Femur (tissue), 1 donor: ENCODE measurements around the gene FAM20C.
"Not testable (repeated sequence)": the region's sequence is repeated elsewhere in the genome, so short reads cannot be mapped to it uniquely, and the experiment has no call there.

Source experiments
- DNase-seq: peaks from one replicate; pipeline ENCODE4 v3.0.0-alpha.2; 2017

Gene FAM20C

DNA sequence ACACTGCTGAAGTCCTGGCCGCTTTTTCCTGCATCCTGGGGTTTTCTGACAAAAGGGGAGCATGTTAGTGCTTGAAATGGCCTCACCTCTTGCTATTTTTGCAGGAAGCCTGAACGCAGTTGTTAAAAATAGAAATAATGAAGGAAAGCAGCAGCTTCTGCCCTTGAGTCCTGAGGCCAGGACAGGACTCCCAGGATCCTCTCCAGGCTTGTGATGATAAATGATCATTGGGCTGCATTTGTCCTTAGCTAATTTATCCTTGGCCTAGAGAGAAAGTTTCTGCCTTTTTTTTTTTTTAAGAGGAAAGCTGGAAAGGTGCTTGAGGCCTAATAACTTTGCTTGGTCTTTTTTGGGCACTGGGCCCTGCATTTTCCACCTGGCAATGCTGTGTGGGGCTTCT is 17.7 kb upstream of the FAM20C start:
- no peak for DNase-seq

DNA sequence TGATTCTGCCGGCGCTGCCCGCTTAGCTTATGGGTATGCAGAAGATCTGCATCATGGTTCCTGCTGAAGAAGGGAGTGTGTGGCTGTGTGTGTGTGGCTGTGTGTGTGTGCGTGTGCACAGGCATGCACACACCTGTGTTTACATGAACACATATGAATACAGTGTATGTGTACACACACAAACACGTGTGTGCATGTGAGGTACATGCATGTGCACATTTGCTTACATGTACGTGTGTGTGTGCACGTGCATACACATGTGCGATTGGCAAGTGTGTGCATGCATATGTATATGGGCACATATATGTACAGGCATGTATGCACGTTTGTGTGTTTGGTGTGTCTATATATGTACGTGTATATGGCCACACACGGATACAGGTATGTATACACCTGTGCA is 16.4 kb upstream of the FAM20C start:
- DNase-seq, result no peak

DNA sequence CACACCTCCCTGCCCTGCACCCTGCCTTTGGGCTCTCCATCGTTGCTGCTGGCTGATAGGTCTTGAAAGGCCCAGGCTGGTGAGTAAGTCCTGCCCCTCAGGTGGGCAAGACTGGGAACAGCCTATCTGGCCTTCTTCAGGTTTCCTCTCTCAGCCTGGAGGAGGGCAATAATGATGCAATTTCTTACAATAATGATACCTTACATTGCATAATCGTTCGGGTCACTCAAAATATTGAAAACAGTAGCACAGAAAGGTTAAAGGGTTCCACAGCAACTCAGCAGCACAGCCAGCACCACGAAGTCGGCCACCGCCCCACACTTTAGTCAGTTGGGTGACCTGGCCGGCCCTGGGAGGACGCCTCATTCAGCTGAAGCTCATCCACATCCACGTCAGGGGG is 16.0 kb upstream of the FAM20C start:
- no peak for DNase-seq

DNA sequence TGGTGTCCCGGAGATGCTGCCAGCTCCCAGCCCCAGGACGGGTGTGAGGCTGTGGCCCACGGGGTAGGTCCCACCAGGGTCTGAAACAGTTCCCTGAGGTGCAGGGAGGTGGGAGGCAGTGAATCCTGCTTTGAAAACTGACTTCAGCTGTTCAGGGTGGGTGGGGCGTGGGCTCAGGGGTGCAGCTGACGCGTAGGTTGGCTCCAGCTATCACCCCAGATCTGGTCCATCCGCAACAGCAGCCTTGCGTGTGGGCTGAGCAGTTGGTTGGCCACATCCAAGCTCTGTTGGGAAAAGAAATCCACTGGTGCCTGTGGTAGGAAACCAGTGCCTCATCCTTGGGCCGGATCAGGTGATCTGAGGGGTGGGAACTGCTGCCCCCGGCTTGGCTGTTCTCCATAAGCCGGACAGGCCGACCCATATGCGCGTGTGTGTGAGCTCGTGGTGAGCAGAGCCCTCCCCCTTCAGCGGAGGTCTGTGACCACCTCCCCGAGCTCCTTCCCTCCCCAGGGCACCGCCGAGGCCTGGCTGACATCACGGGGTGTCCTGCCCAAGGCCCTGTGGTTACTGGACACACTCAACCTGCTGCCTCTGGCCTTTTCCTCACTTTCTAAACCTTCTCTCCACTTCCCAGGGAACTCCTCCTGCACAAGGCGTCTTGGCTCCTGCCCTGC is 15.4 kb upstream of the FAM20C start:
- DNase-seq, result no peak

DNA sequence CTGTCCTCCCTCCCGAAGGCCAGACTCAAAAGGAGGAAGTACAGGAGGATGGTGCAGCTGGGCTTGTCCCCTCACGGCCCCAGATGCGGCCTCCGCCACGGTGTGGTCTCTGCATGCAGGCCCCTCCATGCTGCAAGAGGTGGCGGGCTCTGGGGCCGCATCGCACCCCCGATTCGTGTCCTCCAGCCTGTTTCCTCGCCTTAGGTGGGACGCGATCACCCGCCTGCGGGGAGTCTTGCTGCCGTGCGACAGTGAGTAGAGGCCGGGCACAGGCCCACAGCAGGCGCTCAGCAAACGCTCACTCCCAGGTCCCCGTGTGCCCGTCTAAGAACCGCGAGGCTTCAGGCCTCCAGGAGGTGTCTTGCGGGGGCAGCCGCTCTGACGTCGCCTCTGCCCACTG is 13.9 kb upstream of the FAM20C start:
- DNase-seq, result no peak

DNA sequence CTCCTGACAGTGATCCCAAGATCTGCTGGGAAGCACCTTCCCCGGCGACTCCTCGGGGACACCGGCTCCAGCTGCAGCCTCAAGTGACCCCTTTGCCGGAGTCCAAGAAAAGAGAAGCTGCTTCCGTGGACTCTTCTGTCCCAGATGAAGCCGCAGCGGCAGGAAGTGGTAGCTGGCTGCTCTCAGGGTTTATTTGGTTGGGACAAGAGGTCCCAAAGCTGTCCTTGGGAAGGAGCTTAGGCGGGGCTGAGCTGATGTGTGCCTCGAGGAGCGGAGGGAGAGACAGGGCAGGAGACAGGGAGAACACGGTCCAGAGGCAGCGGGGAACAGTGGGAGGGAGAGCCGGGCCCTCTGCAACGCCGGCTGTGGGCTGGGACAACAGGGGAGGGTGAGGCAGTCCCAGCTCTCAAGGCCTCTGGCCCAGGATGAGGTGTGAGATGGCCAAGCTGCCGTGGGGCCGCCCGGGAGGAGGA is 13.1 kb upstream of the FAM20C start:
- peak; percentile 76 for DNase-seq

DNA sequence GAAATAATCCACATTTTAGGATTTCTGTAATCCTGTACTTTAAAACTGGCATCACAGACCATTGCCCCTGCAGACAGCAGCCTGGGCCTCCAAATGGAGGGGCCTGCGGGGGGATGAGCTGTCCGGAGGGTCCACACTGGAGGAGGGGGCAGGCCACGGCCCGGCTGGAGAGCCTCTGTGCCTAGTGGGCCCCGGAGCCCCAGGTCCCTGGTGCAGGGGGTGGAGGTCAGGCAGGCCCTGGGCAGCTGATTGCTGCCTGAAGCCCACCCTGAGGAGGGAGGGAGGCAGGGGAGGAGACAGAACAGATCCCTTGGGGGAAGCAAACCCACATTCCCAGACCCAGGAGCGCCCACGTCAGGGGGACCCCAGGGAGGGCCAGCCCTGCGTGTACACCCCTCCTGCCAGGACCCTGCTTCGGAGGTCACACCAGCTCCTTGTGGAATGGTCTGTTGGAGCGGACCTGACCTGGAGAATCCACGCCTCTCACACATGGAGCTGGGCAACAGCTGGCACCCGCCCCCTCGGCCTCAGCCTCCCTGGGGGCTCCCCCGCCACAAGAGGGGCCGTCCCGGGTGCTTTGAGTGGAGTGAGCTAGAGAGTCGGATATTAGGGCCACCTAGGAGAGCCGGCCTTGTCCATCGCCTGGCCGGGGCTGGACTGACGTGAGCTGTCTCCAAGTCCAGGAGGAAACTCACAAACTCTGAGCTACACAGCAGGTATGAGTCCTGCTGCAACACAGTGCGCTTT is 12.2 kb upstream of the FAM20C start:
- no peak for DNase-seq

DNA sequence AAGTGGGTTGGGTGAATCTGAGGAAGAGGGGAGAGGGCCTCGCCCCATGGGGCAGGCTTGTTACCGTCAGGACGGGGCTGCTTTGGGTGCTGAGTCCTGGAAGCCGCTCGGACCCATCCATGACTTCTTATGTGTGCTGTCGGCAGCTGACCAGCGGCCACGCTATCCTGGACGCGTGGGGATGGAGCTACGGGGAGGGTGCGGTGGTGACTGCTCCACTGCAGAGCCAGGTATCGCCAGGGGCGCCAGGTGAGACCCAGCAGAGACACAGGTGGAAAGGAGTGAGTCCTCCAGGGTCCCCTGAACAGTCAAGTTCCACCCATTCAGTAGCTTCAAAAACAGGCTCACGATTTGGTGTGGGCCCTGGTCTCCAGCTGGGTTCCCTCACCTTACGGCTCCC is 10.6 kb upstream of the FAM20C start:
- no peak for DNase-seq

DNA sequence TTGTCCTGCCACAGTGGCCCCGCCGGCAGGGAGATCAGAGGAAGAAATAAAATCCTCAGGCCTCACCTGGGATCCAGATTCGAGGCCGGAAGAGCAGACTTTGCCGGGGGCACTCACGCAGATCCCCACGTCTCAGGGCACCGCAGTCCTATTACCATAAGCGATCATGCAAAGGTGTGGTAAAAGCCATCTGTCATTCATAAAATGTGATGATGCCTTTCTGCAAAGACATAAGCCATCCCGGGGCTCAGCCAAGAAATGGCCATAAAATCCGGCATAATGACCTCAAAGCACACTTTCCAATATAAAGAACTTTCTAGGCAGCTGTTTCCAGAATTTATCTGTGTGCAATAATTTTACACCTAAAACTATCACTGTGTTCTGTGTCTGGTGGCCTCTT is 9.9 kb upstream of the FAM20C start:
- not testable (repeated sequence) for DNase-seq

DNA sequence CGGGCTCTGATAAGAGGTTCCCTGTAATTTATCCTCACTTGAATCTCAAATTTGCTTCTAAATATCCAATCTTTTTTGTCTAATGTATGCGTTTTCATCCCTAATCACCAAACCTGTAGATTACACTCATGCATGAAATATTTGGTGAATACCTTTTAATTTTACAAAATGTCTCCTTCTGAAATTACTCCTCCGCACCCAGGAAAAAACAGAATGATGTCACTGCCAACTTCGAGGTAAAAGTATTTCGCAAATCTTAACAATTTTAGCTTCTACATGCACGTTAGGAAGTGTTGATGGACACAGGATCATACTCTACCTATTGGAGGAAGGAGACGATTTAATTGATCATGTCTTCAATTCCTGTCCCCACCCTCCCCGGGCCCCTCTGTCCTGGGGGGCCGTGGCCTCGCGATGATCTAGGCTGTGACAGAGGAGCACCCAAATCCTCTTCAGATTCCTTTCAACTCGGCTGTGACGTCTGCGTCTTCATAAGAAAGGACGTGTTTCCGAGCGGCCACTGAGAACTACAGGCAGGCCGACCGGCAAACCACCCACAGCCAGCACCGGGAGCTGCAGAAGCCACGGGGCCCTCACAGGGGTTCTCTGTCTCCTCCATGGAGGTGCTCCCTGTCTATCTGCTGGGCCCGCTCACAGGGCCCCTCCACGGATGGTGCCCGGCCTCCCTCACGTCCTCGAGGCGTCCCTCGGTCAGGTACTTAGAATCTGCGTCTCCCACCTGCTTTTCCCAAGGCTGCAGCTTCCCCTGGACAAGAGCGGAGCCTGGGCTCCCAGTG is 8.7 kb upstream of the FAM20C start:
- no peak for DNase-seq

DNA sequence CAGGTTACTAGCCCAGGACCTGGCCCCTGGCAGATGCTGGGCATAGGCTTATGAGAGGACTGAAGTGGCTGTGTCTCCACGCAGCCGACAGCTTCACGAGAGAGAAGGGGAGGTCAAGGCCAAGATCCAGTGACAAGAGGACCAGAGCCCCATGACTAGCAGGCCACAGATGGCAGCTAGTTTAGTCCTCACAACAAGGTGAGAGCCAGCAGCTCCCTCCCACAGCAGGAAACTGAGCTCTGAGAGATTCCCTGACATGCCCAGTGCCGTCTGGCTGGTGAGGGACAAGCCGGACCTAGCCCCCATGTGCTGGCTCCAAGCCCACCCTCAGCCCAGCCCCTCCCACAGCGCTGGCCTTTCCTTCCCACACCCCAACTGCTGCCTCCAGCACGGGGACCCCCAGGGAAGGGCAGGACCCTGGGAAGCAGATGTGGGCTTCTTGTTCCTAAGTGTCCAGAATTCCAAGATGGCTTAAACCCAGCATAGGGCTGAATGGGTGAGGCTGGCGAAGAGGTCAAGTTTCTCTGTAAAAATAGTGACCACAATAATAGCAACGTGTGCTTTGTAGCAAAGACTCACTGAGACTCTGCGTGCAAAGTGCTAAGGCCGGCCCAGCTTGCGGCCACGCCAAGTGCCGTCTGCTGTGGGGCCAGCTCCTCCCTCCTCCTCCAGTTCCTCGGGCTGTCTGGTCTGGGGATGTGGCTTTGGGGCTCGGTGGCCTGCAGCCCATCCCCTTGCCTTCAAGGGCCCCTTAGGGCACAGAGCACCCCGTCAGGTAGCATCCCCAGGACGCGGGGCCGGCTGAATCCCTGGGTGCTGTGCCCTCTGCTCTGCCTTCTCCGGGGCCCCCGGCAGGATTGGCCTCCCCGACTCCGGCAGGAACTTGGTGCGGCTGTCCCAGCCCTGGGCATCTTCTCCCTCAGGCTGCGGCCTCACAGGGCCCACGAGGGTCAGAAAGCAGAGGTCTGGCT is 7.8 kb upstream of the FAM20C start:
- DNase-seq, result peak; percentile 57

DNA sequence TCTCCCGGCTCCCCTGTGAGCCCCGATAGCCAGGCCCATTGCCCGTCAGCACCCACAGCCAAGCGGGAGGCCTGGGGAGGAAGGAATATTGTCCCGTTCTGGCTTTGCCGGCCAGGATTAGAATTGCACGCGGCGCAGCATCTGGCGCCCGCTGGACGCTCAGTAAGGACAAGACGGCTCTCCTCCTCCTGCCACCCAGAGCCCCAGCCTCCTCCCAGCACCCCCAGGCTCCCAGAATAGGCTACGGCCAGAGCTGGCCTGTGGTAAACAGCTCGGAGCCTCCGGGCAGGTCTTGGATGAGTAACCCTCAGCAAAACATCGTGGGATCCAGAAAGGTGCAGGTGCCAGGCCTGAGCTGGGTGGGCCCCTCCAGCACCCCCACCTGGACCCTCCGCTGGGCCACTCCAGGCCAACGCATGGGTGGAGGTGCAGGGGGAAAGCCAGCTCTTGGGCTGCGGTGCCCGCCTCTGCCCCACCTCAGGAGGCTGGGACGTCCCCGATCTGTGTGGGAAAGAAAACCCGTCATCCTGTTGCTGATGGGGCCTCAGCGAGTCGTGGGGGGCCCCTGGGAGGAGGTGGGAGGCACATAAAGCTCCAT is 5.8 kb upstream of the FAM20C start:
- DNase-seq, result no peak

DNA sequence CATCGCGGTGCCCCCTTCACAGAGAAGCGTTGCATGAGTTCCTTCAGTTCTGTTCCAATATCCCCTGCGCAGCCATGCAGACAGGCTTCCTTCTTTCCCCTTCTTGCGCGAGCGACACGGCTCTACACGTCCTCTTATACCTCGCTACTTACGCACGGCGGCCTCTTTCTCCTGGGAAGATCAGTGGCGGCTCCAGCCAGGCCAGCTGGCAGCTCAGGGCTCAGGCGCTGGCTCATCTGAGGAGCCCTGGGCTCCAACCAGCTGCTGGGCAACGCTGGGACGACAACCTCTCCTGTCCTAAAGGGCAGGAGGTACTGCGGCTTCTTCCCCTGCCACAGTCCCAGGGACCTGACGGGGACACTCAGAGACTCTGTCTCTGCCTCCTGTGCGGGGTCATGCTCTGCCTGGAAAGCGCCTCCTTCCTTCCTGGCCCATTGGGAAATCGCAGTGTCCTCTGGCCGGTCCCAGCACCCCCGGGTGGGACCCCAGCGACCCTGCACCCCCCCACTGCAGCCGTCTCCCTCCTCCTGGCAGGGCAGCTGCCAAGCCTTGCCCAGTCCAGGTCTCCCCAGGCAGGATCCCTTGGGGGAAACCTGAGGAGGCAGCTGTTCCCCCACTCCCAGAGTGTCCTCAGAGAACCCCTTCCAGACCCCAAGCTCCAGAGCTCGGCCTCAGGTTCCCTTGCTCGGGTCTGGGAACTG is 5.0 kb upstream of the FAM20C start:
- no peak for DNase-seq

DNA sequence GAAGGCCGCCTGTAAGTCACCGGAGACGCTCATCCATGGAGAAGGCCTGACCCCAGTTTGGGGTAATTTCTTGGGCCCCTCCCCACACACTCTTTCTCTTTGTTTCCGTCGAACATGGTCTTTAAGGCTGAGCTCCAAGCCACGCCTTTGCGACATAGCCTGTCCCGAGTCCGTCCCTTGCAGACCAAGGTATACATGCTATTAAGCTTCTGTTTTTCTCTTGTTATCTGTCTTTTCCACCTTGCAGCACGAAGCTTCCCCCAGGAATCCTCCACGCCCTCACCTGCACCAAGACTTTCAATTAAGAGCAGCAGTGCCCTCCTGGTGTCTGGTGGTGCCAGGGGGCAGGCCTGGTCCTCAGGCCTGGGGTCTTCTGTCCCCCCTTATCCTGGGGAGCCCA is 4.2 kb upstream of the FAM20C start:
- DNase-seq, result no peak

DNA sequence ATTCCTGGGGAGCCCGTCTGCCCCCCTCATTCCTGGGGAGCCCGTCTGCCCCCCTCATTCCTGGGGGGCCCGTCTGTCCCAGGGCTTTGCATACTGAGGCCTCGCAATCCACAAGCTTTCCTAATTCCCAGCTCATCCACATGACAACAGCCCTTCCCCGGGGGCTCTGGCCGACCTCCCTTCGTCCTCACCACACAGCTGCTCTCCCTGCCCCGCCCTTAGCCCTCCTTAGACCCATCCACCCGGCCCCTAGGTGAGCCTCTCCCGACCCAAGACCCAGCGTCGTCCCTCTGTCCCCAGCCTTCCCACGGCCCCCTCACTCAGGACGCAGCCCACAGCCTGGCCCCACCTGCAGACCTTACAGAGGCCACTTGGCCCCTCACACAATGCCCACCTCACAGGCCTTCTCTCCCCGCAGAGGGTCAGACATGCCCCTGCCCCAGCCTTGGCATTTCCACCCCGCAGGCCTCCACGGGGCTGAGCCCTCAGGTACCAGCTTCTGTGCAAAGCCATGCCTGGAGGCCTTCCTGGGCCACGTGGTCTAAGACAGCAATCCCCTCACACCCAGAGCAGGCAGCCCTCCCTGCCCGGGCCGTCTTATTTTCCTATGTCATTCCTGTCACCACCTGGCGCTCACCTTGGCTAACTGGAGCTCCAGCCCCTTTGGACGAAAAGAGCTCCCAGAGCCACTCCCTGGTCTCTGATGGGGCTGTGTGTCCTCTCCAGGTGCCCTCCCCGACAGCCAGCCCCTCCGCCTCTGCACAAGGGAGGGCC is 3.5 kb upstream of the FAM20C start:
- DNase-seq, result no peak

DNA sequence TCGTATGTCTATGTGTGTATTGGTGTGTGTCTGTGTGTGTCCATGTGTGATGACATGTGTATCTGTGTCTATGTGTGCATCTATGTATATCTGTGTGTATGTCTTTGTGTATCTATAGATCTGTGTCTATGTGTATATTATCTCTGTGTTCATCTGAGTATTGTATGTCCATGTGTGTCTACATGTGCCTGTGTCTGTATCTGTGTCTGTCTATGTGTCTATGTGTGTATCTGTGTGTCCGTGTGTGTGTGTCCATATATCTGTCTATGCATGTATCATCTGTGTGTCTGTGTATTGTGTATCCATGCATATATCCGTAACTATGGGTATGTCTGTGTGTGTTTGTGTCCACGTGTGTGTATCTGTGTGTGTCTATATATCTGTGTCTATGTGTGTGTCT is 2.7 kb upstream of the FAM20C start:
- no peak for DNase-seq

DNA sequence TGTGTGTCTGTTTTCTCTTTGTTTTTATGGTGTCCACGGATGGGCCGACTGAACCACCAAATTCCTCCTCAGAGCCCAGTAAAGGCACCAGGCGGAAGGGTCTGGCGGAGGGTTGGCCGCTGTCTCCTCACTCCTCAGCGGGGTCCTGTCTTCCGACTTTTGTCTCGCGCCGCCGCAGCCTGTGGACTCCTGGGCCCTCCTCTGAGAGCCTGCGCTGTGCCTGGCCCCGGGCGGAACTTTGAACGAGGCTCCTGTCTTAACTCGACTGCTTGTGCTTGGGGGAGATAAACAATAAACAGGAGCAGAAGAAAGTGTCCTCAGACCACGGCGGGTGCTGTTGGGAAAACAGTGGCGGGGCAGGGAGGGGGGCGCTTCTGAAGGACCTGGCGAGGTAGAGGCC is 2.2 kb upstream of the FAM20C start:
- DNase-seq, result no peak

DNA sequence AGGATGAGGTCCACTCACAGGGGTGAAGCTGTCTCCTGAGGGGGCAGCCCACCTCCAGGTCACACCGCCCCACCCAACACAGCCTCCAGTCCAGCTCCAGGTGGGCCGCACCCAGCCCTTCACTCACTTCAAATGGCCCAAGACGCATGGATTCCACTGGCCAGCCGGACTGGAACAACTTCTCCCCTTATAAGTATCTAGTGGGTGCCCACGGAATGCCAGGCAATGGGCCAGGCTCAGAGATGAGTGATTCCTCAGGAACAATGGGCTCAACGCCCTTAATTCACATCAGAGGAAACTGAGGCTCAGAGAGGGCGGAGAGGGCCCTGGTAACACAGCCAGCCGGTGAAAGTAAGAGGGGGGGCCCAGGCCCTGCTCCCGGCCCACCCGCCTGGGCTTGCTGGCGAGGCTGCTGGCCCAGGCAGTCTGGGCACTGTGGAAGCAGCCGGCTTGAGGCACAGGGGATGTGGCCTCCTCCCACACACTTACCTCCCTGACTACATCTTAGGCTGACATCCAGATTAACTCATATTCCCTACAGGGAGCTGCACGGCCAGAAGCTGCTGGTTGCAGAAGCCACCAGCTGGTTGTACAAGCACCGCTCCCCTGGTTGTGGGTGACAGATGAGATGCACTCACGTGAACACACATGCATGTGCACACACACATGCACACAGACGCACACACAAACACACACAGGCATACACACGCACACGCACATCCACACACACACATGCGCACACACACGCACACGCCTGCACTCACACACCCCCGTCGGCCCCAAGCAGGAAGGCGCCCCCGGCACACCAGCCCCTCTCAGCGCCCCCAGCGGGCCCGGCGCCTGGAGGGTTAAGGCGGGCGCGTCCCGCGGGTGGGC is 1.0 kb upstream of the FAM20C start:
- peak; percentile 72 for DNase-seq

DNA sequence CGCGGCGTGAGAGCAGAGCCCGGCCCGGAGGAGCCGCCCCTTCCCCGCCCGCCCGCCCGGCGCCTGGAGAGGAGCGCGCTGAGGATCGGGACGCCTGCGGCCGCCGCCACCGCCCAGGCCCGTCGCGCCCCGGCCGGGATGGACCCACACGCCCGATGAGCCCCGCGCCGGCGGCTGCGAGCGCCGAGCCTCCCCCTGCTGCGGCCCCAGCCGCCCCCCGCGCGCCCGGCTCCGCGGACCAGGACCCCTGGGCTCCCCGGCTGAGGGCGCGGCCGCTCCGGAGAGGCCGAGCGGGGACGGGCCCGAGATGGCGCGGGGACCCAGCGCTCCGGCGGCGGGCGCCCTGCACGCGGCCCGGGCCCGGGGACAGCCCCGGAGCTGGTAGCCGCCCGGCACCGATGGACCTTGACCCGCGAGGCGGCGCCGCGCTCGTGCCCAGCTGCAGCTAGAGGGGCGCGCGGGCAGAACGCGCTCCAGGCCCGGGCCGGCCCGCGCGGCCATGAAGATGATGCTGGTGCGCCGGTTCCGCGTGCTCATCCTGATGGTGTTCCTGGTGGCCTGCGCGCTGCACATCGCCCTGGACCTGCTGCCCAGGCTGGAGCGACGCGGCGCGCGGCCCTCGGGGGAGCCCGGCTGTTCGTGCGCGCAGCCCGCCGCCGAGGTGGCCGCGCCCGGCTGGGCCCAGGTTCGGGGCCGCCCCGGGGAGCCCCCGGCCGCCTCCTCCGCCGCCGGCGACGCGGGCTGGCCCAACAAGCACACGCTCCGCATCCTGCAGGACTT is 520 bp downstream of the FAM20C start:
- no peak for DNase-seq
